ENCODE results near the gene PEPD.

PEPD gene

GRCh38 chr19:33350538-33351309 lies 170.9 kb downstream of the PEPD start:
- no peak for DNase-seq (ENCODE audit: low read depth)

DNA sequence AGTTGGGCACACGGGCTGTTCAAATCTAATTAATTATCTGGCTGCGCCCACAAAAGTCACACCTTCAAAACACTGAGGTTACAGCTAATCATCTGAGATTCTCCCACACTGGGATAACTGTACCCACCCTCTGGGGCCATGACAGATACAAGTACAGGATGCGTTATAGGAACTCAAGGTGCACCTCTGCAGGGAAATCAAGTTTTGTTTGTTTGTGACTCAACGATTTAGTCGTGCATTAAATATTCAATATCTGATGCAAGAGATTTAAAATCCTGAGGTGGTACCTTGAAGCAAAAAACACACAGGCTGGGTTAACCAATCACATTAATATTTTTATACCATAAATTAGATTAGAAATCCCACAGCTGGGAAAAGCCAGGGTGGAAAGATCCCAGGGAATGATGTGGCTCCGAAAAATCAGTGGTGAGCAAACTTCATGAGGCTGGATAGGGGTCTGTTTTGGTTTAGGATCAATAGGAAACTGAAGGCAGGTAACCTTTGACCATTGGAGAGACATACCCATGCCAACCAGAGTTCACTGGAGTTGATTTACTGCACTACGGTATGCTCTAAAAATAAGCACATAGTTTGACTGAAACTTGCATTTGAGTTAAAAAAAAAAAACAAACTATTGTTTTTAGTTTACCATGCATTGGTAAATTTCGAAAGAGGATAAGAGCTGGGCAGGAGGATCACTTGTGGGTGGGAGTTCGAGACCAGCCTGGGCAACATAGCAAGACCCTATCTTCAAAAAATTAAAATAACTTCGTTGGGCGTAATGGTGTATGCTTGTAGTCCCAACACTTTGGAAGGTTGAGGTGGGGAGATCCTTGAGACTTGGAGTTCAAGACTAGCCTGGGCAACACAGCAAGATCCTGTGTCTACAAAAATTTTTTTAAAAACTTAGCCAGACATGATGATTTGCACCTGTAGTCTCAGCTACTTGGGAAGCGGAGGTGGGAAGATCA lies 172.0 kb downstream of the PEPD start:
- DNase-seq (ENCODE audit: low read depth): no peak

- DNase-seq (ENCODE audit: low read depth): no peak
Measured at GRCh38 chr19:33348301-33349010, 173.1 kb downstream of the PEPD start.

GRCh38 chr19:33347300-33347699 lies 174.3 kb downstream of the PEPD start:
- DNase-seq (ENCODE audit: low read depth): no peak

DNA sequence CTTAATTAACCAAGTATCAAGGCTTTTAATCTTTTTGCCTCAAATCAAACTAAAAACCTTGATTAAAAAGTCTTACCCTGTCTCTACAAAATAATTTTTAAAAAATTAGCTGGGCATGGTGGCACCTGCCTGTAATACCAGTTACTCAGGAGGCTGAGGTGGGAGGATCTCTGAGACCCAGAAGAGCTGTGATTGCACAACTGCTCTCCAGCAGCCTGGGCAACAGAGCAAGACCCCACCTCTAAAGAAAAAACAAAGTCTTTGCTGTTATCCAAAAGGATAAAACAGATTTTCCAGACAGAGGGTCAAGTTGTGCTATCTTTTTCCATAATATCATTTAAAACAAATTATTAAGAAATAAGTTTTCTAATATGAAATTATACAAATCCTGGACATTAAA lies 174.9 kb downstream of the PEPD start:
- no peak for DNase-seq (ENCODE audit: low read depth)

- DNase-seq (ENCODE audit: low read depth): no peak
Measured at GRCh38 chr19:33345163-33345562, 176.4 kb downstream of the PEPD start.

DNA sequence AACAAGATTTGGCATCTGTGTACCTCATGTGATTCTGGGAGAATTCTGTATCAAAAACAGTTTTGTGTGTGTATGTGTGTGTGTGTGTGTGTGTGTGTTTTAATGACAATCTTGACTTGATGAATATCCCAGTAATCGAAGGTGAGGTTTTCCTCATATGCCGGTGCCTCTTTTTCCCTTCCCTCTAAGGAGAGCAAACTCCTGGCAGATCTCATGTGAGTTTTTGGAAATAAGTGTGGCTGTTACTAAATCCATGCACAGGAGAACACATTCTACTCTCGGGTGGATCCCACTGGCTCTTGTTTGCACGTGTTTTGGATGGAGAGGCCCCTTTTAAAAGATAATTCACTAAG lies 177.0 kb downstream of the PEPD start:
- DNase-seq (ENCODE audit: low read depth): no peak

GRCh38 chr19:33343859-33344572 lies 177.6 kb downstream of the PEPD start:
- no peak for DNase-seq (ENCODE audit: low read depth)

- DNase-seq (ENCODE audit: low read depth): no peak
Measured at GRCh38 chr19:33343301-33343700, 178.3 kb downstream of the PEPD start.

- DNase-seq (ENCODE audit: low read depth): no peak
Measured at GRCh38 chr19:33340991-33341390, 180.6 kb downstream of the PEPD start.

- no peak for DNase-seq (ENCODE audit: low read depth)
Measured at GRCh38 chr19:33339016-33339984, 182.3 kb downstream of the PEPD start.

All from stimulated activated CD8-positive, alpha-beta memory T cell treated with anti-CD3 and anti-CD28 coated beads, Interleukin-12 subunit alpha, Interleukin-12 subunit beta, amount 100 ng/mL, for 4 hours (primary cell).